ENCODE measurements around the gene PPP2R3A. TPM values are rescaled to one million over a fixed set of nuclear protein-coding genes. Genes with fewer than 3 reads are reported as not detected.

Gene PPP2R3A
- total and polyA plus RNA-seq, 3 donors from 2014 or later, result 12.2 to 41.7 (median 35.4) TPM

DNA sequence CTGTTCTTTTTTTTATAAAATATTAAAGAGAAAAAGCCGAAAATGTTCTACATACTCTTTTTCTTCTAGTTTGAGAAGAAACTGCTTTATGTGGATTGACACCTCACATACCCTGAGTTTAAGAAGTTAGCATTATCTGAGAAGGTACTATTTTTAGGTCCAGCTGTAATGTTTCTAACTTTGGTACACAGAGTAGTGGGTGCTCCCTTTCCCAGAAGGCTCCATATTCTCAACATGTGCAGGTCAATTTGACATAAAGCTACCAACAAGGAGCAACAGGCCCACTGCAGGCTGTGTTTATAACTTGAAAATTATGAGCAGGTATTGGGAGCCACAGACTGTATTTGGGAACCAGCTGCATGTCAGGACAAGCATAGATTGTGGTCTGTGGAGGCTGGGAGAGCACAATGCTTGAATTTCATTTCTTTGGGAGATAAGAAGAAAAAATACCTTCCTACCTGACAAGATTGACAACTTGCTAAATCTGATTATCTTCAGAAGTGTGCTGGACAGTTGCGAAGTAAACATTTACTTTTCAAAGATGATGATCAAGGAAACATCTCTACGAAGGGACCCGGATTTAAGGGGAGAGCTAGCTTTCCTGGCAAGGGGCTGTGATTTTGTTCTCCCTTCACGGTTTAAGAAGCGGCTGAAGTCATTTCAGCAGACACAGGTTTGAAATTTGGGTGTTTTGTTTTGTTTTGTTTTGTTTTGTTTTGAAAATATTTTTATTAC lies 57.2 kb downstream of the PPP2R3A start:
- intact Hi-C loops (cut with DNase I; ENCODE audit: low total_unique reads), result no loop called here
- no peak for DNase-seq
- no peak overlapping the region for H3K4me3 ChIP-seq
- H3K4me1 ChIP-seq, result peaks cover 3% of the 10 kb centered on the region
- no peaks in the 10 kb centered on the region for H3K27me3 ChIP-seq
- H3K9me3 ChIP-seq, result no peaks in the 10 kb centered on the region
- 78 to 86% methylated on average over 6 of the region's 6 CpGs for WGBS, 2 donors
- H3K27ac ChIP-seq, result no peak overlapping the region
- TF ChIP-seq, protein P1, sequence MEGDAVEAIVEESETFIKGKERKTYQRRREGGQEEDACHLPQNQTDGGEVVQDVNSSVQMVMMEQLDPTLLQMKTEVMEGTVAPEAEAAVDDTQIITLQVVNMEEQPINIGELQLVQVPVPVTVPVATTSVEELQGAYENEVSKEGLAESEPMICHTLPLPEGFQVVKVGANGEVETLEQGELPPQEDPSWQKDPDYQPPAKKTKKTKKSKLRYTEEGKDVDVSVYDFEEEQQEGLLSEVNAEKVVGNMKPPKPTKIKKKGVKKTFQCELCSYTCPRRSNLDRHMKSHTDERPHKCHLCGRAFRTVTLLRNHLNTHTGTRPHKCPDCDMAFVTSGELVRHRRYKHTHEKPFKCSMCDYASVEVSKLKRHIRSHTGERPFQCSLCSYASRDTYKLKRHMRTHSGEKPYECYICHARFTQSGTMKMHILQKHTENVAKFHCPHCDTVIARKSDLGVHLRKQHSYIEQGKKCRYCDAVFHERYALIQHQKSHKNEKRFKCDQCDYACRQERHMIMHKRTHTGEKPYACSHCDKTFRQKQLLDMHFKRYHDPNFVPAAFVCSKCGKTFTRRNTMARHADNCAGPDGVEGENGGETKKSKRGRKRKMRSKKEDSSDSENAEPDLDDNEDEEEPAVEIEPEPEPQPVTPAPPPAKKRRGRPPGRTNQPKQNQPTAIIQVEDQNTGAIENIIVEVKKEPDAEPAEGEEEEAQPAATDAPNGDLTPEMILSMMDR (IDR thresholded peaks at IDR 0.05), result no peak
- no peak for TF ChIP-seq POLR2A (IDR thresholded peaks at IDR 0.05)
- no peaks in the 10 kb centered on the region for H3K36me3 ChIP-seq (ENCODE audit: low read depth, missing control alignments)

DNA sequence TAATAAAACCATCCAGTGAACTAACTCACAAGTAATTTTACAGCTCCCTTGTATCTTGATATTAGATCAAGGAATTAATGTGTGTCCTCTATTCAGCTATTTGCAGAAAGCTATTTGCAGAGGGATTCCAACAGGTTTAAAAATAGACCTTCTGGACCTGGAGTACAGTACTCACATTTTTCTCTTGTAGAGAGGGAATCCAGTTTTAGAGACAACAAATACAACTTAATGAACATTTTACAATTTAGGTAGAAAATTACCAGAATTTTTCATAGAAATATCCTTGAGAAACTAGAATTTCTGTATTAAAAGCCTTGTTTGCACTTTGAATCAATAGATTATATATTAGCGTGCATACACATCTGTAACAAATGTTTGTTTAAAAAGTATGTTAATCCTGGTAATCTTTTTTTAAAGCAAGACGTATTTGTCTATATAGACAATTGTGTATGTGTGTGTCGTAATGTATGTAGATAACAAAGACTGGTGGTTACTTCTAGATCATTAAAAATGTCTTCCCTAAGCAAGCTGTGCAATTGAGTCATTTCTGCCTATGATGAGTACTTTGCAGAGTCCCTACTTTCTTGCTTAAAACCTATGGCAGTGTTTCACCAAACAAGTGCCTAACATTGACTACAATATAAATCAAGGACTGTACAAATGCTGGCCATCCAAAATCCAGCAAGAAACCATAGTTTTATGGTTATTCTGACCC lies 57.9 kb downstream of the PPP2R3A start:
- Histone ChIP-seq H3K4me1 (peaks cover under 1% of the 10 kb centered on the region), H3K27me3 (no peaks in the 10 kb centered on the region), H3K36me3 (ENCODE audit: low read depth, missing control alignments) (no peaks in the 10 kb centered on the region), H3K9me3 (no peaks in the 10 kb centered on the region), H3K27ac (no peak overlapping the region), H3K4me3 (no peak overlapping the region)
- TF ChIP-seq, protein P1 (IDR thresholded peaks at IDR 0.05), result no peak
- no peak for TF ChIP-seq POLR2A (IDR thresholded peaks at IDR 0.05)
- WGBS, 2 donors, result 92 to 94% methylated on average over 3 of the region's 3 CpGs
- DNase-seq, result no peak
- intact Hi-C loops (cut with DNase I; ENCODE audit: low total_unique reads), result no loop called here

DNA sequence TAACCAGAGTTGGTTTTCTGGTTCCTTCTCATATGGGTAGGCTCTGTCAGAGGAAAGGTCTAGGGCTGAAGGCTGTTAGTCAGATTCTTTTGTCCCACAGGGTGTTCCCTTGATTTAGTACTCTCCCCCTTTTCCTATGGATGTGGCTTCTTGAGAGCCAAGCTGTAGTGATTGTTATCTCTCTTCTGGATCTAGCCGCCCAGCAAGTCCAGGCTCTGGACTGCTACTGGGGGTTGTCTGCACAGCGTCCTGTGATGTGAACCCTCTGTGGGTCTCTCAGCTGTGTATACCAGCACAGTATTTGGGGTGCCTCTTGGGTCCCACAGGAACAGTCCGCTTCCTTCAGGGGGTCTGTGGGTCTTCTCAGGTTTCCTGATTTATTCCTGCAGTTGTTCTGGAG lies 70.8 kb downstream of the PPP2R3A start:
- DNase-seq, result no peak
- Histone ChIP-seq H3K27ac (no peak overlapping the region), H3K4me3 (no peak overlapping the region), H3K36me3 (ENCODE audit: low read depth, missing control alignments) (no peaks in the 10 kb centered on the region), H3K4me1 (no peaks in the 10 kb centered on the region), H3K27me3 (no peaks in the 10 kb centered on the region), H3K9me3 (no peaks in the 10 kb centered on the region)
- intact Hi-C loops (cut with DNase I; ENCODE audit: low total_unique reads), result no loop called here
- 84 to 94% methylated on average over 3 of the region's 3 CpGs for WGBS, 2 donors
- no peak for TF ChIP-seq POLR2A (IDR thresholded peaks at IDR 0.05)
- TF ChIP-seq, protein P1 (IDR thresholded peaks at IDR 0.05), result no peak

- H3K4me3 ChIP-seq, result no peak overlapping the region
- H3K36me3 ChIP-seq (ENCODE audit: low read depth, missing control alignments), result no peaks in the 10 kb centered on the region
- no peak for TF ChIP-seq POLR2A (IDR thresholded peaks at IDR 0.05)
- TF ChIP-seq, protein P1 (IDR thresholded peaks at IDR 0.05), result no peak
- no peaks in the 10 kb centered on the region for H3K9me3 ChIP-seq
- no peaks in the 10 kb centered on the region for H3K27me3 ChIP-seq
- intact Hi-C loops (cut with DNase I; ENCODE audit: low total_unique reads), result no loop called here
- 91 to 92% methylated on average over 2 of the region's 2 CpGs for WGBS, 2 donors
- no peaks in the 10 kb centered on the region for H3K4me1 ChIP-seq
- DNase-seq, result no peak
- H3K27ac ChIP-seq, result no peak overlapping the region
These were observed 73.1 kb downstream of the PPP2R3A start for GRCh38 chr3:136038668-136039067.
